LNCaP clone FGC (cell line): ENCODE results near the gene SULT4A1.

Source experiments
- DNase-seq: peaks from one replicate; pipeline ENCODE4 v3.0.0-alpha.2; 2011; ENCODE audit warnings: low read depth
- H3K4me3 ChIP-seq: 2 replicates; pipeline ENCODE4 v1.5.1; 2011; ENCODE audit warnings: mild to moderate bottlenecking, low read depth, low read length, control low read depth
- CTCF ChIP-seq: IDR thresholded peaks from 2 replicates; pipeline ENCODE4 v1.5.1; 2012; ENCODE audit warnings: mild to moderate bottlenecking; ENCODE audit not compliant: control insufficient read depth, insufficient read depth; ENCODE audit errors: extremely low read depth

SULT4A1 gene

DNA sequence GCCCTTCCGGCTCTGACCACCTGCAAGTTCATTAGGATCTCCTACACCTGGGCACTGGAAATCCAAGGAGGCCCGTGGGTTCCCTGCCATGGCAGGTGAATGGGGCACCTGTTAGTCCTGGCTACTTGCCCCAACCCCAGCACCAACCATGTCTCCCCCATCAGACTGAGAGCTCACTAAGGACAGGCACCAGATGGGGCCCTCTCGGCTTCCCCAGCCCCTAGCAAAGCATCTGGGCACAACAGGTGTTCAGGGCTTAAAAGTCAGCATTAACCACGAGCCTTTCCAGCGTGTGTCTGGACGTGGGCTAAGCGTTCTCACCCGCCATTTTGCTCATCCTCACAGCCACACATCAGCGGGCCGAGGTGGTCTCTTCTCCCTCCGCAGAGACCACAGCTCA is 2.2 kb downstream of the SULT4A1 start:
- no peak overlapping the region for H3K4me3 ChIP-seq
- no peak for DNase-seq
- no peak for TF ChIP-seq CTCF

- H3K4me3 ChIP-seq: no peak overlapping the region
- TF ChIP-seq CTCF: no peak
- no peak for DNase-seq
These were observed 2.7 kb downstream of the SULT4A1 start for GRCh38 chr22:43859621-43860020.

DNA sequence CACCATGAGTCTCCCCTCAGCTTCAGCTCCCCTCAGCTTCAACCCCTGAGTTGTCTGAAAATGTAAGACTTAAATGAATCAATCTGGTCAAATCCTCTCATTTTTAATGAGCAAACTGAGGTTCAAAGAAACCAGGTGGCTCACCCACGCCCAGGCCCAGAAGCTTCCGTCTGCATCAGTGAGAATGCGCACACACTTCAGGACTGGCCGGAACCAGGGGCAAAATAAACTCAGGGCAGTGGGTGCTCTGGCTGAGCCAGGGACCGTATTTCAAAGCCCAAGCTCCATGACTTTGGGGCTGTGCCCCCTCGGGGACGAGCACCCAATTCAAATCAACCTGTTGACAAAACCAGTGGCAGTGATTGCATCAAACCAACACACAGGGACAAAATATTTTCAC is 3.1 kb downstream of the SULT4A1 start:
- no peak for DNase-seq
- no peak for TF ChIP-seq CTCF

DNA sequence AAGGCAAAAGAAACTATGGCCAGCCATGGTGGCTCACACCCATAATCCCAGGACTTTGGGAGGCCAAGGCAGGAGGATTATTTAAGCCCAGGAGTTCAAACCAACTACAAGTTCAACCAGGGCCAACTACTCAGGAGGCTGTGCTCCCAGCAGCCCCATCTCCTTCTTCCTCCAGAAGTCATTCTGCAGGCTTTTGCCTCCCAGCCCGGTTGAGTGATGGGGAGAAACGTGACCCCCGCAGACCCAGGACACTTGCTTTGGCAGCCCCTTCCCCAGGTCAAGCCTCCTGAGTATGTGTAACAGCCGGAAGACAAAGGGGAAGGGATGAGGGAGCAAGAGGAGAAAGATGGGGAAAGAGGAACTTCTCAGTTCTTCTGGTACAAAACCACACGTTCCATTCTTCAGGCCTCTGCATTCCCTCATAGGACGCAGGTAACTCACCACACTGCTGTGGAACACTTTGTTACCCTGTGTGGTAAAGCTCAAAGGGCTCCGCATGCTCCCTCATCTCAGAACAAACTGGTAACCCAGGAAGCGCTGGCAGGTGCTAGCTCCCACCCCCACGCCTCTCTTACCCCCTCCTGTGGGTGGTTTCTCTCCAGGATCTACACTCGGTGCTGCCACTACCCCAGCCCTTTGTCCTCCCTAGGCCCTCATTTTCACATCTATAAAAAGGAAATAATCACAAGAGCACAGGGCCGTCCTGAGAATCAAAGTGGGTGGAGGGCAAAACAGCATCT is 4.0 kb downstream of the SULT4A1 start:
- TF ChIP-seq CTCF: no peak
- no peak overlapping the region for H3K4me3 ChIP-seq
- DNase-seq: no peak

More for the DNA sequence above, 3.1 kb downstream of the SULT4A1 start:
- no peak overlapping the region for H3K4me3 ChIP-seq

- no peak overlapping the region for H3K4me3 ChIP-seq
- no peak for DNase-seq
- TF ChIP-seq CTCF: no peak
These were observed 4.9 kb downstream of the SULT4A1 start for GRCh38 chr22:43857367-43857766.

GRCh38 chr22:43855431-43855830 is 6.9 kb downstream of the SULT4A1 start:
- no peak for TF ChIP-seq CTCF
- no peak overlapping the region for H3K4me3 ChIP-seq
- DNase-seq: no peak

GRCh38 chr22:43854786-43855271 is 7.5 kb downstream of the SULT4A1 start:
- no peak for TF ChIP-seq CTCF
- no peak overlapping the region for H3K4me3 ChIP-seq
- no peak for DNase-seq
